Activated naive CD4-positive, alpha-beta T cell (primary cell): Measurements from ENCODE around the gene RPS25.
"Not testable (repeated sequence)": the region's sequence is repeated elsewhere in the genome, so short reads cannot be mapped to it uniquely, and the experiment has no call there.

ENCODE experiments used
- DNase-seq, 4 experiments: peaks; one replicate each; lab custom pipeline; 2025; lab: John Stamatoyannopoulos, UW

The RPS25 gene

GRCh38 chr11:119015054-119015611 is 3.0 kb downstream of the RPS25 start:
- DNase-seq: no peak

- no peak for DNase-seq
These were observed 3.8 kb downstream of the RPS25 start for GRCh38 chr11:119014209-119014924.

- no peak for DNase-seq
These were observed 5.4 kb downstream of the RPS25 start for GRCh38 chr11:119012629-119013170.

GRCh38 chr11:119011476-119012053 is 6.6 kb downstream of the RPS25 start:
- DNase-seq: no peak

GRCh38 chr11:119006656-119007055 is 11.5 kb downstream of the RPS25 start:
- DNase-seq: no peak

- no peak for DNase-seq
These were observed 17.2 kb downstream of the RPS25 start for GRCh38 chr11:119000906-119001305.

GRCh38 chr11:118998822-118999221 is 19.3 kb downstream of the RPS25 start:
- no peak for DNase-seq

- no peak for DNase-seq
These were observed 19.8 kb downstream of the RPS25 start for GRCh38 chr11:118998388-118998717.

GRCh38 chr11:118997627-118998387 is 20.3 kb downstream of the RPS25 start, which contains the start of gene CENATAC:
CENATAC (plus strand) TSS chr11:118998138; CDS start chr11:118998198, 60 bp downstream.
- DNase-seq: peak; percentile 79 to 96 (median 89)

GRCh38 chr11:118996926-118997626 is 21.1 kb downstream of the RPS25 start:
- DNase-seq: no peak

- not testable (repeated sequence) for DNase-seq
These were observed 26.6 kb downstream of the RPS25 start for GRCh38 chr11:118991486-118992038.

GRCh38 chr11:118988280-118988679 is 29.9 kb downstream of the RPS25 start:
- DNase-seq: no peak

- no peak for DNase-seq
These were observed 33.3 kb downstream of the RPS25 start for GRCh38 chr11:118984825-118985224.

- DNase-seq: not testable (repeated sequence)
These were observed 33.8 kb downstream of the RPS25 start for GRCh38 chr11:118984337-118984736.

- no peak for DNase-seq
These were observed 37.8 kb downstream of the RPS25 start for GRCh38 chr11:118980191-118980881.

- no peak for DNase-seq
These were observed 38.7 kb downstream of the RPS25 start for GRCh38 chr11:118979434-118979833.

GRCh38 chr11:118975771-118976709 is 42.1 kb downstream of the RPS25 start:
- DNase-seq: no peak

- no peak for DNase-seq
These were observed 44.2 kb downstream of the RPS25 start for GRCh38 chr11:118973985-118974384.

GRCh38 chr11:118971646-118972045 is 46.5 kb downstream of the RPS25 start, which contains the start of gene FOXR1:
FOXR1 (plus strand) TSS chr11:118971761; CDS start chr11:118971932, 171 bp downstream.
- DNase-seq: no peak

- DNase-seq: not testable (repeated sequence)
These were observed 48.6 kb downstream of the RPS25 start for GRCh38 chr11:118969508-118969907.
